Neural crest cell (in vitro differentiated cells): ENCODE measurements around the gene ZNF383. TPM values are rescaled to one million over a fixed set of nuclear protein-coding genes. Genes with fewer than 3 reads are reported as not detected.

ENCODE experiments used
- DNase-seq: peaks from one replicate; pipeline ENCODE4 v3.0.0; 2021; ENCODE audit warnings: low read depth, mixed read lengths, low spot score
- H3K27ac Mint-ChIP-seq: one replicate; pipeline ENCODE4 v1.8.0; 2021; ENCODE audit warnings: mild to moderate bottlenecking, mixed read lengths; ENCODE audit not compliant: unreplicated experiment
- H3K27me3 Mint-ChIP-seq: 2 replicates; pipeline ENCODE4 v1.8.0; 2021; ENCODE audit warnings: low read depth, mild to moderate bottlenecking, mixed read lengths
- H3K36me3 Mint-ChIP-seq: 2 replicates; pipeline ENCODE4 v1.8.0; 2021; ENCODE audit warnings: low read depth, mild to moderate bottlenecking, mixed read lengths
- H3K4me1 Mint-ChIP-seq: 2 replicates; pipeline ENCODE4 v1.8.0; 2021; ENCODE audit warnings: mixed read lengths
- H3K4me3 Mint-ChIP-seq: one replicate; pipeline ENCODE4 v1.8.0; 2021; ENCODE audit warnings: mild to moderate bottlenecking, mixed read lengths
- H3K9me3 Mint-ChIP-seq: 2 replicates; pipeline ENCODE4 v1.8.0; 2021; ENCODE audit warnings: mixed read lengths
- total RNA-seq: library from RNA; stranded (reverse); gene quantifications from 2 replicates; pipeline ENCODE4 v1.2.1, GENCODE V29; 2021
- TF ChIP-seq, protein P1 (sequence below): fragments of 200-600 bp; sonication (generic); conservative IDR thresholded peaks from 2 replicates; pipeline ENCODE4 v1.5.0; 2021; ENCODE audit warnings: antibody characterized with exemption, mild to moderate bottlenecking

The ZNF383 gene
- total RNA-seq, 1 donor from 2014 or later = 9.0 TPM

DNA sequence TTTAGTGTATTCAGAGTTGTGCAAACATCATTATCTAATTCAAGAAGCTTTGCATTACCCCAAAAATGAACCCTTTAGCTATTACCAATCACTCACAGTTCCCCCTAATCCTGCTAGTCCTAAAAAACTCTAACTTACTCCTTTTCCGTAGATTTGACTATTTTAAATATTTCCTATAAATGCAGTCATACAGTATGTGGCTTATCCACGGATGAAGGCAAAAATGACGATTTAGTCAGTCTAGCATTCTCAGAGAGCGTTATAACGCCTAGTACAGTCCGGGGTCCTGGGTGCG lies 587 bp upstream of the ZNF383 start:
- TF ChIP-seq, protein P1, sequence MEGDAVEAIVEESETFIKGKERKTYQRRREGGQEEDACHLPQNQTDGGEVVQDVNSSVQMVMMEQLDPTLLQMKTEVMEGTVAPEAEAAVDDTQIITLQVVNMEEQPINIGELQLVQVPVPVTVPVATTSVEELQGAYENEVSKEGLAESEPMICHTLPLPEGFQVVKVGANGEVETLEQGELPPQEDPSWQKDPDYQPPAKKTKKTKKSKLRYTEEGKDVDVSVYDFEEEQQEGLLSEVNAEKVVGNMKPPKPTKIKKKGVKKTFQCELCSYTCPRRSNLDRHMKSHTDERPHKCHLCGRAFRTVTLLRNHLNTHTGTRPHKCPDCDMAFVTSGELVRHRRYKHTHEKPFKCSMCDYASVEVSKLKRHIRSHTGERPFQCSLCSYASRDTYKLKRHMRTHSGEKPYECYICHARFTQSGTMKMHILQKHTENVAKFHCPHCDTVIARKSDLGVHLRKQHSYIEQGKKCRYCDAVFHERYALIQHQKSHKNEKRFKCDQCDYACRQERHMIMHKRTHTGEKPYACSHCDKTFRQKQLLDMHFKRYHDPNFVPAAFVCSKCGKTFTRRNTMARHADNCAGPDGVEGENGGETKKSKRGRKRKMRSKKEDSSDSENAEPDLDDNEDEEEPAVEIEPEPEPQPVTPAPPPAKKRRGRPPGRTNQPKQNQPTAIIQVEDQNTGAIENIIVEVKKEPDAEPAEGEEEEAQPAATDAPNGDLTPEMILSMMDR = no peak
- no peak for DNase-seq
- Mint-ChIP-seq H3K36me3 (peaks cover 31% of the 10 kb centered on the region), H3K27me3 (no peaks in the 10 kb centered on the region), H3K9me3 (peaks cover 4% of the 10 kb centered on the region), H3K4me3 (peak overlapping the region; percentile 98), H3K27ac (no peak overlapping the region), H3K4me1 (peaks cover 27% of the 10 kb centered on the region)

DNA sequence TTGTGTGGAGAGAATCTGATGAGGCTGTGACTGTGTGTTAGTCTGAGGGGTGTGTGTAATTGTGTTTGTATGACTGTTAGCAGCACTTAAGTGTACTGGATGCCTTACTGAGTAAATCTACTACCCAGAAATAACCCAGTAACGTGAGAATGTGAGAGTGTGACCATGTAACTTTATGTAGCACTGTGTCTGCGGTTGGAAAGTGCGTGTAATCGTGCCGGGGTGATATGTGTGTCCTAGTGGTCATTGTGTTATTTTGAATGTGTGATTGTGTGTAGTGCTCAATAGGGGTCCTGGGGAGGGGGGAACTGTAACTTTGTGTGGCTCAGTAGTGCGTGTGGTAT lies 550 bp downstream of the ZNF383 start:
- Mint-ChIP-seq H3K9me3 (peaks cover 6% of the 10 kb centered on the region), H3K36me3 (peaks cover 40% of the 10 kb centered on the region), H3K4me1 (peaks cover 27% of the 10 kb centered on the region), H3K27ac (peak overlapping the region; percentile 98), H3K4me3 (peak overlapping the region; percentile 98), H3K27me3 (no peaks in the 10 kb centered on the region)
- TF ChIP-seq, protein P1 = no peak
- DNase-seq = no peak

DNA sequence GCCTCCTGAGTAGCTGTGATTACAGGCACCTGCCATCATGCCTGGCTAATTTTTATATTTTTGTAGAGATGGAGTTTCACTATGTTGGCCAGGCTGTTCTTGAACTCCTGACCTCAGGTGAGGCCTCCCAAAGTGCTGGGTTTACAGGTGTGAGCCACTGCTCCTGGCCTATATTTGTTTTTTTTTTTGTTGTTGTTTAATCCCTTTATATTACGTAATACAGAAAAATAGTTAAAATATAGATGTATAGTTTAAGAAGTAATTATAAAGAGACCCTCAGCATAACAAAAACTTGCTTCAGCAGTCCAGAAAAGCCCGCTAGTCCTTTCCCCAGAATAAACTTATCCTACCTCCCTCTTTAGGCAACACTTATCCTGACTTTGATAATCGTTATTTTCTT lies 2.4 kb downstream of the ZNF383 start:
- peaks cover 27% of the 10 kb centered on the region for H3K4me1 Mint-ChIP-seq
- TF ChIP-seq, protein P1 = no peak
- peaks cover 44% of the 10 kb centered on the region for H3K36me3 Mint-ChIP-seq
- H3K27me3 Mint-ChIP-seq = no peaks in the 10 kb centered on the region
- no peak for DNase-seq
- peaks cover 6% of the 10 kb centered on the region for H3K9me3 Mint-ChIP-seq
- H3K4me3 Mint-ChIP-seq = peak overlapping the region; percentile 98
- no peak overlapping the region for H3K27ac Mint-ChIP-seq

DNA sequence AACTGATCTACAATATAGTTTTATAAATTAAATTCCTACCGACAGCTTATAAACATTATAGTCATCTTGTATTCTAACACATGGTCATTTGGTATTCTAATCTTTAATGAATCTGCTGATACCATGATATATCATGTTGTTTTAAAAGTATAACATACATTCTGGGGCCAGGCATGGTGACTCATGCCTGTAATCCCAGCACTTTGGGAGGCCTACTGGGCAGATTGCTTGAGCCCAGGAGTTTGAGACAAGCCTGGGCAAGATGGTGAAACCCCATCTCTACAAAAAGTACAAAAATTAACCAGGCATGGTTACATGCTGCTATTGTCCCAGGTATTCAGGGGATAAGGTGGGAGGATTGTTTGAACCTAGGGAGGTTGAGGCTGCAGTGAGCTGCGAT lies 3.1 kb downstream of the ZNF383 start:
- TF ChIP-seq, protein P1 = no peak
- Mint-ChIP-seq H3K9me3 (peaks cover 7% of the 10 kb centered on the region), H3K4me3 (peak overlapping the region; percentile 71), H3K27me3 (no peaks in the 10 kb centered on the region), H3K27ac (no peak overlapping the region), H3K4me1 (peaks cover 27% of the 10 kb centered on the region), H3K36me3 (peaks cover 50% of the 10 kb centered on the region)
- DNase-seq = no peak

DNA sequence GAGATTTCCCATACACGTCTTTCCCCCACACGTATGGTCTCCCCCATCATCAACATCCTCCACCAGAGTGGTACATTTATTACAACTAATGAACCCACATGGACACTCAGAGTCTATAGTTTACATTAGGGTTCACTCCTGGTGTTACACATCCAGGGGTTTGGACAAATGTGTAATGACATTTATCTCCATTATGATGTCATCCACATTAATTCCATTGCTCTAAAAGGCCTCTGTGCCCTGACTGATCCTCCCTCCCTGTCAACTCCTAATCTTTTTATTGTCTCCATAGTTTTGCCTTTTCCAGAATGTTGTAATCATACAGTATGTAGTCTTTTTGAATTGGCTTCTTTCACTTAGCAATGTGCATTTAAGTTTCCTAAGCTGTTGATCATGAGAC lies 8.2 kb downstream of the ZNF383 start:
- DNase-seq = no peak
- Mint-ChIP-seq H3K4me1 (no peaks in the 10 kb centered on the region), H3K27me3 (no peaks in the 10 kb centered on the region), H3K27ac (no peak overlapping the region), H3K4me3 (no peak overlapping the region), H3K9me3 (peaks cover 28% of the 10 kb centered on the region), H3K36me3 (peaks cover 57% of the 10 kb centered on the region)
- TF ChIP-seq, protein P1 = no peak

DNA sequence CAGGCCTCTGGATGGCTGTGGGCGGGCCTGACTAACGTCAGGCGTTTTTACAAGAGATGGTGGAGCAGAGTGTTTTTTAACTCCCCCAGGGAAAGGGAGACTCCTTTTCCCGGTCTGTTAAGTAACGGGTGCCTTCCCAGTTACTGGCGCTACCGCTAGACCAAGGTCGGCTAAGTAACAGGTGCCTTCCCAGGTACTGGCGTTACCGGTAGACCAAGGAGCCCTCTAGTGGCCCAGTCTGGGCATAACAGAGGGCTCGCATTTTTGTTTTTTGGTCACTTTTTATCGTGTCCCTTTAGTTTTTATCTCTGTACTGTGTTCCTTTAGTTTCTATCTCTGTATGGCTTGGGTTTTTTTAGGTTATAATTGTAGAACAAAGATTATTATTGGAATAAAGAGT lies 10.0 kb downstream of the ZNF383 start:
- no peak for DNase-seq
- no peaks in the 10 kb centered on the region for H3K27me3 Mint-ChIP-seq
- peaks cover 56% of the 10 kb centered on the region for H3K36me3 Mint-ChIP-seq
- H3K9me3 Mint-ChIP-seq = peaks cover 26% of the 10 kb centered on the region
- H3K4me3 Mint-ChIP-seq = no peak overlapping the region
- TF ChIP-seq, protein P1 = peak; percentile 69
- H3K4me1 Mint-ChIP-seq = no peaks in the 10 kb centered on the region
- H3K27ac Mint-ChIP-seq = no peak overlapping the region
